Epithelial cell of umbilical artery (primary cell): Measurements from ENCODE around the gene PRRC1. TPM values are rescaled to one million over a fixed set of nuclear protein-coding genes. Genes with fewer than 3 reads are reported as not detected.

Source experiments
- total RNA-seq: library from RNA; depleted of rRNA; stranded (reverse); fragments of >200 nt; gene quantifications from 2 replicates; pipeline ENCODE4 v1.2.3, GENCODE V29; 2014

PRRC1 gene
- 26.4 and 38.3 TPM in 2 replicates for total RNA-seq

GRCh38 chr5:127517480-127518318, at the start of gene PRRC1:
TSS of gene PRRC1 (plus strand) at chr5:127517640. CDS start at chr5:127523480, 5,840 bp downstream.

Other genes starting within 250 kb of the PRRC1 start
- gene MEGF10, start 226.8 kb upstream of the PRRC1 start, total RNA-seq, result 0.15 and 0.97 TPM in 2 replicates
- gene CTXN3, start 131.4 kb downstream of the PRRC1 start, total RNA-seq, result under 0.01 TPM in 1 of 2 replicates, not detected in the other
- not detected in 2 replicates for gene CCDC192, start 185.8 kb downstream of the PRRC1 start, total RNA-seq